BLaER1 (cell line): ENCODE results near the gene CAMK1.

Experiments used
- H3K27ac ChIP-seq: shearing (Covaris generic); formaldehyde crosslinking; 2 replicates; pipeline ENCODE4 v1.8.1; 2022
- H3K27me3 ChIP-seq: shearing (Covaris generic); formaldehyde crosslinking; 2 replicates; pipeline ENCODE4 v1.8.1; 2022
- H3K36me3 ChIP-seq: shearing (Covaris generic); formaldehyde crosslinking; 2 replicates; pipeline ENCODE4 v1.8.1; 2022
- H3K4me1 ChIP-seq: shearing (Covaris generic); formaldehyde crosslinking; 2 replicates; pipeline ENCODE4 v1.8.1; 2022
- H3K4me2 ChIP-seq: shearing (Covaris generic); formaldehyde crosslinking; 2 replicates; pipeline ENCODE4 v1.8.1; 2022
- H3K4me3 ChIP-seq: shearing (Covaris generic); formaldehyde crosslinking; 2 replicates; pipeline ENCODE4 v1.8.1; 2022
- H3K9ac ChIP-seq: shearing (Covaris generic); formaldehyde crosslinking; 2 replicates; pipeline ENCODE4 v1.8.1; 2022
- H3K9me3 ChIP-seq: shearing (Covaris generic); formaldehyde crosslinking; 2 replicates; pipeline ENCODE4 v1.8.1; 2022
- H4K20me1 ChIP-seq: shearing (Covaris generic); formaldehyde crosslinking; 2 replicates; pipeline ENCODE4 v1.8.1; 2022
- Cebpa-rat ChIP-seq: shearing (Covaris generic); IDR thresholded peaks from 2 replicates; pipeline ENCODE4 v1.8.1; 2022

The CAMK1 gene

GRCh38 chr3:9731206-9732079, 38.3 kb downstream of the CAMK1 start, which contains the start of gene BRPF1:
Gene BRPF1, plus strand, starts transcription at chr3:9731735. Its CDS starts 2,406 bp downstream, at chr3:9734141.
- Histone ChIP-seq H3K36me3 (peaks cover 35% of the 10 kb centered on the region), H3K4me3 (peak within 1 kb of the TSS; percentile 99)
- no peak for TF ChIP-seq Cebpa-rat

GRCh38 chr3:9730657-9731205, 39.0 kb downstream of the CAMK1 start:
- peak overlapping the region; percentile 99 for H3K4me3 ChIP-seq
- H3K4me1 ChIP-seq = peaks cover 50% of the 10 kb centered on the region
- H3K36me3 ChIP-seq = peaks cover 28% of the 10 kb centered on the region
- peak overlapping the region; percentile 72 for H3K9ac ChIP-seq
- H3K4me2 ChIP-seq = peak overlapping the region; percentile 72
- no peak for TF ChIP-seq Cebpa-rat
- H3K27me3 ChIP-seq = no peaks in the 10 kb centered on the region
- H4K20me1 ChIP-seq = peaks cover 41% of the 10 kb centered on the region
- H3K27ac ChIP-seq = peak overlapping the region; percentile 57; the same call in 1 of the 2 replicates
- no peaks in the 10 kb centered on the region for H3K9me3 ChIP-seq

More at GRCh38 chr3:9731206-9732079, 38.3 kb downstream of the CAMK1 start, which contains the start of gene BRPF1:
- Histone ChIP-seq H3K27ac (peak within 1 kb of the TSS; percentile 100), H3K27me3 (no peaks in the 10 kb centered on the region), H3K4me2 (peak within 1 kb of the TSS; percentile 87), H3K4me1 (peaks cover 43% of the 10 kb centered on the region), H3K9ac (peak within 1 kb of the TSS; percentile 100), H4K20me1 (peaks cover 48% of the 10 kb centered on the region), H3K9me3 (no peaks in the 10 kb centered on the region)

- Histone ChIP-seq H3K36me3 (peaks cover 15% of the 10 kb centered on the region), H3K27ac (no peak overlapping the region), H3K4me3 (no peak overlapping the region), H3K4me1 (peaks cover 47% of the 10 kb centered on the region), H3K9me3 (no peaks in the 10 kb centered on the region), H3K4me2 (no peak overlapping the region), H3K9ac (no peak overlapping the region), H3K27me3 (no peaks in the 10 kb centered on the region), H4K20me1 (peaks cover 27% of the 10 kb centered on the region)
- no peak for TF ChIP-seq Cebpa-rat
Measured at GRCh38 chr3:9729419-9729818, 40.3 kb downstream of the CAMK1 start.

- Histone ChIP-seq H4K20me1 (peaks cover 11% of the 10 kb centered on the region), H3K9me3 (no peaks in the 10 kb centered on the region), H3K4me1 (peaks cover 33% of the 10 kb centered on the region), H3K4me3 (no peak overlapping the region), H3K27me3 (no peaks in the 10 kb centered on the region), H3K4me2 (peak overlapping the region; percentile 56; the same call in 1 of the 2 replicates), H3K27ac (peak overlapping the region; percentile 62; the same call in 1 of the 2 replicates), H3K36me3 (no peaks in the 10 kb centered on the region), H3K9ac (no peak overlapping the region)
- no peak for TF ChIP-seq Cebpa-rat
Measured at GRCh38 chr3:9727743-9728142, 42.0 kb downstream of the CAMK1 start.

- no peak for TF ChIP-seq Cebpa-rat
- no peaks in the 10 kb centered on the region for H3K9me3 ChIP-seq
Measured at GRCh38 chr3:9727041-9727595, 42.6 kb downstream of the CAMK1 start.

GRCh38 chr3:9725775-9726515, 43.8 kb downstream of the CAMK1 start:
- Histone ChIP-seq H4K20me1 (no peaks in the 10 kb centered on the region), H3K9ac (no peak overlapping the region), H3K27me3 (no peaks in the 10 kb centered on the region), H3K4me3 (no peak overlapping the region), H3K9me3 (no peaks in the 10 kb centered on the region), H3K4me1 (peaks cover 43% of the 10 kb centered on the region), H3K4me2 (no peak overlapping the region), H3K36me3 (no peaks in the 10 kb centered on the region), H3K27ac (no peak overlapping the region)
- no peak for TF ChIP-seq Cebpa-rat

More at GRCh38 chr3:9727041-9727595, 42.6 kb downstream of the CAMK1 start:
- 0 out of 2 replicates have a peak overlapping the region, but pooled peaks have one; percentile 38 for H3K4me3 ChIP-seq
- no peaks in the 10 kb centered on the region for H3K36me3 ChIP-seq
- H3K4me2 ChIP-seq = peak overlapping the region; percentile 56
- peak overlapping the region; percentile 62; the same call in 1 of the 2 replicates for H3K27ac ChIP-seq
- H3K27me3 ChIP-seq = no peaks in the 10 kb centered on the region
- H4K20me1 ChIP-seq = peaks cover 4% of the 10 kb centered on the region
- peaks cover 32% of the 10 kb centered on the region for H3K4me1 ChIP-seq
- H3K9ac ChIP-seq = no peak overlapping the region

- Histone ChIP-seq H3K9ac (no peak overlapping the region), H3K4me3 (no peak overlapping the region), H3K27me3 (no peaks in the 10 kb centered on the region), H3K4me1 (peaks cover 36% of the 10 kb centered on the region), H4K20me1 (no peaks in the 10 kb centered on the region), H3K36me3 (no peaks in the 10 kb centered on the region), H3K9me3 (no peaks in the 10 kb centered on the region), H3K4me2 (peak overlapping the region; percentile 67), H3K27ac (no peak overlapping the region)
- no peak for TF ChIP-seq Cebpa-rat
Measured at GRCh38 chr3:9721700-9722060, 48.1 kb downstream of the CAMK1 start.

- Histone ChIP-seq H3K4me1 (peaks cover 31% of the 10 kb centered on the region), H3K4me2 (peak overlapping the region; percentile 67), H3K9me3 (no peaks in the 10 kb centered on the region), H3K27me3 (no peaks in the 10 kb centered on the region), H4K20me1 (no peaks in the 10 kb centered on the region), H3K27ac (no peak overlapping the region), H3K36me3 (no peaks in the 10 kb centered on the region), H3K9ac (peak overlapping the region; percentile 16; the same call in 1 of the 2 replicates), H3K4me3 (no peak overlapping the region)
- no peak for TF ChIP-seq Cebpa-rat
Measured at GRCh38 chr3:9721015-9721699, 48.6 kb downstream of the CAMK1 start.

GRCh38 chr3:9718118-9718517, 51.6 kb downstream of the CAMK1 start:
- Histone ChIP-seq H3K4me1 (peaks cover 31% of the 10 kb centered on the region), H3K9ac (no peak overlapping the region), H3K27me3 (no peaks in the 10 kb centered on the region), H3K27ac (no peak overlapping the region), H3K4me3 (no peak overlapping the region), H3K9me3 (no peaks in the 10 kb centered on the region), H4K20me1 (no peaks in the 10 kb centered on the region), H3K36me3 (no peaks in the 10 kb centered on the region), H3K4me2 (no peak overlapping the region)
- TF ChIP-seq Cebpa-rat = no peak
